Measurements from ENCODE around the gene PSD4.

PSD4 gene

GRCh38 chr2:113166187-113166645 lies 7.6 kb upstream of the PSD4 start:
- no peaks in the 10 kb centered on the region for H3K4me1 ChIP-seq (ENCODE audit: low read depth, poor library complexity, severe bottlenecking)
- no peaks in the 10 kb centered on the region for H3K36me3 ChIP-seq (ENCODE audit: insufficient read depth)
- no peak overlapping the region for H2AFZ ChIP-seq (ENCODE audit: low read depth)
- no peak overlapping the region for H3K27ac ChIP-seq
- no peaks in the 10 kb centered on the region for H3K27me3 ChIP-seq (ENCODE audit: insufficient read depth, low read depth)
- no peak overlapping the region for H3K4me3 ChIP-seq (IDR thresholded peaks at IDR 0.05; ENCODE audit: insufficient read depth, low read depth, low read length)
- H3K9ac ChIP-seq: no peak overlapping the region
- no peaks in the 10 kb centered on the region for H3K79me2 ChIP-seq (ENCODE audit: insufficient read depth, low read depth)
- H4K20me1 ChIP-seq (ENCODE audit: insufficient read depth): no peaks in the 10 kb centered on the region
- H3K4me2 ChIP-seq: no peak overlapping the region
- TF ChIP-seq CTCF (conservative IDR thresholded peaks at IDR 0.05; ENCODE audit: low read depth, low read length): no peak

- Histone ChIP-seq H3K4me3 (IDR thresholded peaks at IDR 0.05; ENCODE audit: insufficient read depth, low read depth, low read length) (no peak overlapping the region), H3K79me2 (ENCODE audit: insufficient read depth, low read depth) (no peaks in the 10 kb centered on the region), H3K4me1 (ENCODE audit: low read depth, poor library complexity, severe bottlenecking) (no peaks in the 10 kb centered on the region), H4K20me1 (ENCODE audit: insufficient read depth) (no peaks in the 10 kb centered on the region), H3K9ac (no peak overlapping the region), H3K27me3 (ENCODE audit: insufficient read depth, low read depth) (no peaks in the 10 kb centered on the region), H3K36me3 (ENCODE audit: insufficient read depth) (no peaks in the 10 kb centered on the region), H3K27ac (no peak overlapping the region), H2AFZ (ENCODE audit: low read depth) (no peak overlapping the region), H3K4me2 (no peak overlapping the region)
- TF ChIP-seq CTCF (conservative IDR thresholded peaks at IDR 0.05; ENCODE audit: low read depth, low read length): no peak
These were observed 6.4 kb upstream of the PSD4 start for GRCh38 chr2:113167115-113167932.

GRCh38 chr2:113167962-113168340 lies 5.8 kb upstream of the PSD4 start:
- H3K4me3 ChIP-seq (IDR thresholded peaks at IDR 0.05; ENCODE audit: insufficient read depth, low read depth, low read length): no peak overlapping the region
- H3K27ac ChIP-seq: no peak overlapping the region
- H3K36me3 ChIP-seq (ENCODE audit: insufficient read depth): no peaks in the 10 kb centered on the region
- H3K4me2 ChIP-seq: no peak overlapping the region
- no peaks in the 10 kb centered on the region for H3K4me1 ChIP-seq (ENCODE audit: low read depth, poor library complexity, severe bottlenecking)
- no peaks in the 10 kb centered on the region for H3K27me3 ChIP-seq (ENCODE audit: insufficient read depth, low read depth)
- TF ChIP-seq CTCF (conservative IDR thresholded peaks at IDR 0.05; ENCODE audit: low read depth, low read length): no peak
- H3K9ac ChIP-seq: no peak overlapping the region
- H3K79me2 ChIP-seq (ENCODE audit: insufficient read depth, low read depth): no peaks in the 10 kb centered on the region
- H2AFZ ChIP-seq (ENCODE audit: low read depth): no peak overlapping the region
- H4K20me1 ChIP-seq (ENCODE audit: insufficient read depth): no peaks in the 10 kb centered on the region

- Histone ChIP-seq H3K36me3 (ENCODE audit: insufficient read depth) (no peaks in the 10 kb centered on the region), H3K9ac (no peak overlapping the region), H3K4me1 (ENCODE audit: low read depth, poor library complexity, severe bottlenecking) (no peaks in the 10 kb centered on the region), H4K20me1 (ENCODE audit: insufficient read depth) (no peaks in the 10 kb centered on the region), H3K79me2 (ENCODE audit: insufficient read depth, low read depth) (no peaks in the 10 kb centered on the region), H3K27me3 (ENCODE audit: insufficient read depth, low read depth) (no peaks in the 10 kb centered on the region), H3K27ac (no peak overlapping the region), H2AFZ (ENCODE audit: low read depth) (no peak overlapping the region), H3K4me2 (no peak overlapping the region), H3K4me3 (IDR thresholded peaks at IDR 0.05; ENCODE audit: insufficient read depth, low read depth, low read length) (no peak overlapping the region)
- TF ChIP-seq CTCF (conservative IDR thresholded peaks at IDR 0.05; ENCODE audit: low read depth, low read length): no peak
These were observed 4.7 kb upstream of the PSD4 start for GRCh38 chr2:113169002-113169530.

Data from KMS-11 (cell line).